HL-60 (cell line): ENCODE results near the gene DIP2C.

Experiments used
- GABPA ChIP-seq: IDR thresholded peaks from 2 replicates; pipeline ENCODE4 v1.6.1; 2012; ENCODE audit warnings: low read depth
- REST ChIP-seq: IDR thresholded peaks from 2 replicates; pipeline ENCODE4 v1.6.1; 2012; ENCODE audit warnings: low read depth; ENCODE audit not compliant: insufficient replicate concordance
- TF ChIP-seq, protein P1 (sequence below): IDR thresholded peaks from one replicate; pipeline ENCODE4 v1.5.1; 2011; ENCODE audit warnings: low read length, control low read depth, inconsistent platforms; ENCODE audit not compliant: insufficient read depth

- TF ChIP-seq, protein P1, sequence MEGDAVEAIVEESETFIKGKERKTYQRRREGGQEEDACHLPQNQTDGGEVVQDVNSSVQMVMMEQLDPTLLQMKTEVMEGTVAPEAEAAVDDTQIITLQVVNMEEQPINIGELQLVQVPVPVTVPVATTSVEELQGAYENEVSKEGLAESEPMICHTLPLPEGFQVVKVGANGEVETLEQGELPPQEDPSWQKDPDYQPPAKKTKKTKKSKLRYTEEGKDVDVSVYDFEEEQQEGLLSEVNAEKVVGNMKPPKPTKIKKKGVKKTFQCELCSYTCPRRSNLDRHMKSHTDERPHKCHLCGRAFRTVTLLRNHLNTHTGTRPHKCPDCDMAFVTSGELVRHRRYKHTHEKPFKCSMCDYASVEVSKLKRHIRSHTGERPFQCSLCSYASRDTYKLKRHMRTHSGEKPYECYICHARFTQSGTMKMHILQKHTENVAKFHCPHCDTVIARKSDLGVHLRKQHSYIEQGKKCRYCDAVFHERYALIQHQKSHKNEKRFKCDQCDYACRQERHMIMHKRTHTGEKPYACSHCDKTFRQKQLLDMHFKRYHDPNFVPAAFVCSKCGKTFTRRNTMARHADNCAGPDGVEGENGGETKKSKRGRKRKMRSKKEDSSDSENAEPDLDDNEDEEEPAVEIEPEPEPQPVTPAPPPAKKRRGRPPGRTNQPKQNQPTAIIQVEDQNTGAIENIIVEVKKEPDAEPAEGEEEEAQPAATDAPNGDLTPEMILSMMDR, result no peak
- TF ChIP-seq REST (no peak), GABPA (no peak)
These were observed 363.1 kb downstream of the DIP2C start for GRCh38 chr10:326350-326749.
